Neural progenitor cell (in vitro differentiated cells): ENCODE data around the gene LARGE2.

Source experiments
- EZH2 ChIP-seq: fragments of 200-600 bp; sonication (generic); IDR thresholded peaks from 2 replicates; pipeline ENCODE4 v1.6.1; 2017; ENCODE audit warnings: antibody characterized with exemption, mild to moderate bottlenecking, moderate library complexity
- EZH2phosphoT487 ChIP-seq: fragments of 200-600 bp; sonication (generic); IDR thresholded peaks from 2 replicates; pipeline ENCODE4 v1.6.1; 2017; ENCODE audit warnings: antibody characterized with exemption
- TF ChIP-seq, protein P1 (sequence below): fragments of 200-600 bp; sonication (generic); IDR thresholded peaks from 2 replicates; pipeline ENCODE4 v1.5.1; 2017; ENCODE audit warnings: antibody characterized with exemption, mild to moderate bottlenecking

GRCh38 chr11:45892856-45893255 is 29.6 kb upstream of the LARGE2 start:
- TF ChIP-seq, protein P1, sequence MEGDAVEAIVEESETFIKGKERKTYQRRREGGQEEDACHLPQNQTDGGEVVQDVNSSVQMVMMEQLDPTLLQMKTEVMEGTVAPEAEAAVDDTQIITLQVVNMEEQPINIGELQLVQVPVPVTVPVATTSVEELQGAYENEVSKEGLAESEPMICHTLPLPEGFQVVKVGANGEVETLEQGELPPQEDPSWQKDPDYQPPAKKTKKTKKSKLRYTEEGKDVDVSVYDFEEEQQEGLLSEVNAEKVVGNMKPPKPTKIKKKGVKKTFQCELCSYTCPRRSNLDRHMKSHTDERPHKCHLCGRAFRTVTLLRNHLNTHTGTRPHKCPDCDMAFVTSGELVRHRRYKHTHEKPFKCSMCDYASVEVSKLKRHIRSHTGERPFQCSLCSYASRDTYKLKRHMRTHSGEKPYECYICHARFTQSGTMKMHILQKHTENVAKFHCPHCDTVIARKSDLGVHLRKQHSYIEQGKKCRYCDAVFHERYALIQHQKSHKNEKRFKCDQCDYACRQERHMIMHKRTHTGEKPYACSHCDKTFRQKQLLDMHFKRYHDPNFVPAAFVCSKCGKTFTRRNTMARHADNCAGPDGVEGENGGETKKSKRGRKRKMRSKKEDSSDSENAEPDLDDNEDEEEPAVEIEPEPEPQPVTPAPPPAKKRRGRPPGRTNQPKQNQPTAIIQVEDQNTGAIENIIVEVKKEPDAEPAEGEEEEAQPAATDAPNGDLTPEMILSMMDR, result no peak
- no peak for TF ChIP-seq EZH2phosphoT487
- TF ChIP-seq EZH2, result no peak
